Gastroesophageal sphincter (tissue), 3 donors: ENCODE results near the gene PNLIPRP1.

Source experiments
- EP300 ChIP-seq: sonication (generic); formaldehyde crosslinking; IDR thresholded peaks from one replicate; pipeline ENCODE4 v1.6.1; 2017; ENCODE audit warnings: antibody characterized with exemption, mild to moderate bottlenecking
- POLR2A ChIP-seq, 2 donors: fragments of 450-650 bp; IDR thresholded peaks; one replicate each; pipeline ENCODE4 v1.6.1; 2017; ENCODE audit warnings: antibody characterized with exemption in 2 of 2, mild to moderate bottlenecking in 2 of 2, moderate library complexity in 1 of 2
- POLR2AphosphoS5 ChIP-seq: sonication (generic); formaldehyde crosslinking; IDR thresholded peaks from one replicate; pipeline ENCODE4 v1.6.1; 2017; ENCODE audit warnings: antibody characterized with exemption
- TF ChIP-seq, protein P1 (sequence below), 4 experiments: fragments of 200-600 bp in 2 of 4; fragments of 450-650 bp in 2 of 4; sonication (generic) in 1 of 4; IDR thresholded peaks; one replicate each; pipeline ENCODE4 v1.5.1; 2017 to 2019; ENCODE audit warnings: antibody characterized with exemption in 4 of 4, mild to moderate bottlenecking in 2 of 4, moderate library complexity in 2 of 4

- TF ChIP-seq, protein P1, sequence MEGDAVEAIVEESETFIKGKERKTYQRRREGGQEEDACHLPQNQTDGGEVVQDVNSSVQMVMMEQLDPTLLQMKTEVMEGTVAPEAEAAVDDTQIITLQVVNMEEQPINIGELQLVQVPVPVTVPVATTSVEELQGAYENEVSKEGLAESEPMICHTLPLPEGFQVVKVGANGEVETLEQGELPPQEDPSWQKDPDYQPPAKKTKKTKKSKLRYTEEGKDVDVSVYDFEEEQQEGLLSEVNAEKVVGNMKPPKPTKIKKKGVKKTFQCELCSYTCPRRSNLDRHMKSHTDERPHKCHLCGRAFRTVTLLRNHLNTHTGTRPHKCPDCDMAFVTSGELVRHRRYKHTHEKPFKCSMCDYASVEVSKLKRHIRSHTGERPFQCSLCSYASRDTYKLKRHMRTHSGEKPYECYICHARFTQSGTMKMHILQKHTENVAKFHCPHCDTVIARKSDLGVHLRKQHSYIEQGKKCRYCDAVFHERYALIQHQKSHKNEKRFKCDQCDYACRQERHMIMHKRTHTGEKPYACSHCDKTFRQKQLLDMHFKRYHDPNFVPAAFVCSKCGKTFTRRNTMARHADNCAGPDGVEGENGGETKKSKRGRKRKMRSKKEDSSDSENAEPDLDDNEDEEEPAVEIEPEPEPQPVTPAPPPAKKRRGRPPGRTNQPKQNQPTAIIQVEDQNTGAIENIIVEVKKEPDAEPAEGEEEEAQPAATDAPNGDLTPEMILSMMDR (IDR thresholded peaks at IDR 0.05), result no peak
- TF ChIP-seq POLR2A (IDR thresholded peaks at IDR 0.05) (no peak), EP300 (no peak), POLR2AphosphoS5 (no peak)
Observed at GRCh38 chr10:116545756-116546155, 45.0 kb upstream of the PNLIPRP1 start, which contains the start of gene PNLIP.
